GM18519 (cell line): ENCODE results near the gene ZNF778.
"Not testable (repeated sequence)": the region's sequence is repeated elsewhere in the genome, so short reads cannot be mapped to it uniquely, and the experiment has no call there.

ENCODE experiments used
- ATAC-seq: cut with Tn5 transposase; IDR thresholded peaks from one replicate; pipeline ENCODE4 v1.9.1; 2021; ENCODE audit warnings: mild to moderate bottlenecking, moderate library complexity; ENCODE audit not compliant: unreplicated experiment, low FRiP score

ZNF778 gene

GRCh38 chr16:89179656-89180315, 37.7 kb upstream of the ZNF778 start:
- no peak for ATAC-seq

- ATAC-seq, result no peak
Measured at GRCh38 chr16:89183463-89183862, 34.0 kb upstream of the ZNF778 start.

- no peak for ATAC-seq
Measured at GRCh38 chr16:89183975-89184676, 33.4 kb upstream of the ZNF778 start.

GRCh38 chr16:89184677-89184932, 32.9 kb upstream of the ZNF778 start:
- ATAC-seq, result no peak

GRCh38 chr16:89184933-89185794, 32.3 kb upstream of the ZNF778 start:
- no peak for ATAC-seq

GRCh38 chr16:89185887-89186592, 31.5 kb upstream of the ZNF778 start:
- not testable (repeated sequence) for ATAC-seq

- ATAC-seq, result not testable (repeated sequence)
Measured at GRCh38 chr16:89186593-89187031, 30.9 kb upstream of the ZNF778 start.

GRCh38 chr16:89187032-89187769, 30.3 kb upstream of the ZNF778 start:
- no peak for ATAC-seq

GRCh38 chr16:89187770-89188392, 29.6 kb upstream of the ZNF778 start:
- ATAC-seq, result no peak

- ATAC-seq, result not testable (repeated sequence)
Measured at GRCh38 chr16:89188471-89189357, 28.8 kb upstream of the ZNF778 start.

- ATAC-seq, result no peak
Measured at GRCh38 chr16:89189358-89190025, 28.0 kb upstream of the ZNF778 start.

GRCh38 chr16:89190150-89190958, 27.1 kb upstream of the ZNF778 start:
- ATAC-seq, result no peak

GRCh38 chr16:89191033-89191900, 26.2 kb upstream of the ZNF778 start:
- no peak for ATAC-seq

- no peak for ATAC-seq
Measured at GRCh38 chr16:89191901-89192185, 25.7 kb upstream of the ZNF778 start.

GRCh38 chr16:89192186-89192955, 25.1 kb upstream of the ZNF778 start:
- ATAC-seq, result not testable (repeated sequence)
